ENCODE data around the gene PAQR4.

- TF ChIP-seq CTCF (IDR thresholded peaks at IDR 0.05) = no peak
- no peak for TF ChIP-seq POLR2A (IDR thresholded peaks at IDR 0.05)
These were observed 44.0 kb upstream of the PAQR4 start for GRCh38 chr16:2924901-2925755.
